WERI-Rb-1 (cell line): ENCODE results near the gene POLR2E.

Experiments
- DNase-seq: peaks from one replicate; pipeline ENCODE4 v3.0.0-alpha.2; 2020
- H3K27ac ChIP-seq: fragments of 250-450 bp; sonication (Bioruptor Pico); 2 replicates; pipeline ENCODE4 v1.5.1; 2020; ENCODE audit warnings: mild to moderate bottlenecking, moderate library complexity
- H3K27me3 ChIP-seq: fragments of 250-450 bp; sonication (Bioruptor Pico); 2 replicates; pipeline ENCODE4 v1.5.1; 2021; ENCODE audit warnings: mild to moderate bottlenecking, low read depth, moderate library complexity; ENCODE audit not compliant: insufficient read depth, severe bottlenecking
- H3K36me3 ChIP-seq: fragments of 250-450 bp; sonication (Bioruptor Pico); 2 replicates; pipeline ENCODE4 v1.5.1; 2020; ENCODE audit warnings: mild to moderate bottlenecking, moderate library complexity
- H3K4me3 ChIP-seq: 2 replicates; pipeline ENCODE4 v1.5.1; 2011; ENCODE audit warnings: low read depth, mild to moderate bottlenecking, control low read depth, low read length
- H3K9me3 ChIP-seq: fragments of 250-450 bp; sonication (Bioruptor Pico); 2 replicates; pipeline ENCODE4 v1.5.1; 2021; ENCODE audit warnings: mild to moderate bottlenecking, moderate library complexity; ENCODE audit not compliant: severe bottlenecking
- TF ChIP-seq, protein P1 (sequence below): IDR thresholded peaks from 2 replicates; pipeline ENCODE4 v1.5.1; 2011; ENCODE audit warnings: low read depth, mild to moderate bottlenecking, control low read depth, inconsistent platforms, low read length

The POLR2E gene

DNA sequence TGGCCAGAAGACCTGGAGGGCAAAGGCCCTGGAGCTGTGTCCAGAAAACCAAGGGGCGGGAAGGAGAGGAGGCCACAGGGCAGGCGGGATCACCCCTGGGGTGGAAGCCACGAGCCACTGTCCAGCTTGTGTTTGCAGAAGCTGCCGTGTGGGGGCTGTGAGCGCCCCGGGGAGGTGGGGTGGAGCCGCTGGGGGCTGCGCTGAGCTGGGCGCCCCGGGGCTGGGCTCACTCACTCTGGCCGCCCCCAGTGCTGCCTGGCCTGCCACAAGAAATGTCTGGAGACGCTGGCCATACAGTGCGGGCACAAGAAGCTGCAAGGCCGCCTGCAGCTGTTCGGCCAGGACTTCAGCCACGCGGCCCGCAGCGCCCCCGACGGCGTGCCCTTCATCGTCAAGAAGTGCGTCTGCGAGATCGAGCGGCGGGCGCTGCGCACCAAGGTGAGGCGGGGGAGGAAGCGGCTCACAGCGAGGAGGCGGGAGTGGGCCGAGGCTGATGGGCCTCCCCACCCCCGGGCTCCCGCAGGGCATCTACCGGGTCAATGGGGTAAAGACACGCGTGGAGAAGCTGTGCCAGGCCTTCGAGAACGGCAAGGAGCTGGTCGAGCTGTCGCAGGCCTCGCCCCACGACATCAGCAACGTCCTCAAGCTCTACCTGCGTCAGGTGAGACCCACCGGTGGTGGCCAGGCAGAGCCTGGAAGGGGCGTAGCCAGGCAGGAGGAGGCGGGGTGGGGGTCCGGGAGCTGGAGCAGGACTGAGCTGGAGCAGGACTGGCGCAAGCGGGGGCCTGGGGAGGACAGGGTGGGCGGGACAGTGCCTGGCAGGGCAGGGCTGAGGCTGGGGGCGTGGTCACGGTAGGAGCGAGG lies 13.6 kb downstream of the POLR2E start:
- H3K36me3 ChIP-seq, result peaks cover 19% of the 10 kb centered on the region
- DNase-seq, result no peak
- H3K27ac ChIP-seq, result no peak overlapping the region

DNA sequence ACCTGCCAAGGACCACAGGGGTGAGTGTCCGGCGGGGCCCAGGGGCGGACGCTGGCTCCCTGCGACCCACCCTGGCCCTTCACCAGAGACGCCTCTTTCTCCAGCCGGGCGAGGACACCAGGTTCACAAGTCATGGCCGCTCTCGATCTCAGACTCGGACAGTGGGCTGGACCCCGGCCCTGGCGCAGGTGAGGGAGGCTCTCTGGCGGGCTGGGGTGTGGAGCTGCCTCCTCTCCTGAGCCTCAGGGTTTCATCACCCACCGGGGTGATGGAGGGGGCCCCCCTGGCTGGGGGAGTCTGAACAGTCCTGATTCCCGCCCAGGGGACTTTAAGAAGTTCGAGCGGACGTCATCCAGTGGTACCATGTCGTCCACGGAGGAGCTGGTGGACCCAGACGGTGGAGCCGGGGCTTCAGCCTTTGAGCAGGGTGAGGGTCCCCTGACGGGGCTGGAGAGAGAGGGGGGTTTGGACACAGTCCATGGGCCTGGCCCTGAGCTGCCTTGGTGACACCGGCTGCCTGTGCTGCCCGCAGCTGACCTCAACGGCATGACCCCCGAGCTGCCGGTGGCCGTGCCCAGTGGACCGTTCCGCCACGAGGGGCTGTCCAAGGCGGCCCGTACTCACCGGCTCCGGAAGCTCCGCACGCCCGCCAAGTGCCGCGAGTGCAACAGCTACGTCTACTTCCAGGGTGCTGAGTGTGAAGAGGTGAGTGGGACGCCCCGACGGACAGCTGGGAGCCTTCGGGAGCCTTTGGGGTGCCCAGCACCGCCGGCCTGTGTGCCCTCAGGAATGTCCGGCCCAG lies 14.6 kb downstream of the POLR2E start:
- no peaks in the 10 kb centered on the region for H3K9me3 ChIP-seq
- TF ChIP-seq, protein P1, sequence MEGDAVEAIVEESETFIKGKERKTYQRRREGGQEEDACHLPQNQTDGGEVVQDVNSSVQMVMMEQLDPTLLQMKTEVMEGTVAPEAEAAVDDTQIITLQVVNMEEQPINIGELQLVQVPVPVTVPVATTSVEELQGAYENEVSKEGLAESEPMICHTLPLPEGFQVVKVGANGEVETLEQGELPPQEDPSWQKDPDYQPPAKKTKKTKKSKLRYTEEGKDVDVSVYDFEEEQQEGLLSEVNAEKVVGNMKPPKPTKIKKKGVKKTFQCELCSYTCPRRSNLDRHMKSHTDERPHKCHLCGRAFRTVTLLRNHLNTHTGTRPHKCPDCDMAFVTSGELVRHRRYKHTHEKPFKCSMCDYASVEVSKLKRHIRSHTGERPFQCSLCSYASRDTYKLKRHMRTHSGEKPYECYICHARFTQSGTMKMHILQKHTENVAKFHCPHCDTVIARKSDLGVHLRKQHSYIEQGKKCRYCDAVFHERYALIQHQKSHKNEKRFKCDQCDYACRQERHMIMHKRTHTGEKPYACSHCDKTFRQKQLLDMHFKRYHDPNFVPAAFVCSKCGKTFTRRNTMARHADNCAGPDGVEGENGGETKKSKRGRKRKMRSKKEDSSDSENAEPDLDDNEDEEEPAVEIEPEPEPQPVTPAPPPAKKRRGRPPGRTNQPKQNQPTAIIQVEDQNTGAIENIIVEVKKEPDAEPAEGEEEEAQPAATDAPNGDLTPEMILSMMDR, result no peak
- H3K36me3 ChIP-seq, result peaks cover 9% of the 10 kb centered on the region
- no peak overlapping the region for H3K4me3 ChIP-seq
- H3K27ac ChIP-seq, result no peak overlapping the region
- H3K27me3 ChIP-seq, result no peaks in the 10 kb centered on the region
- DNase-seq, result no peak

More for the DNA sequence above, 13.6 kb downstream of the POLR2E start:
- Histone ChIP-seq H3K4me3 (no peak overlapping the region), H3K27me3 (no peaks in the 10 kb centered on the region), H3K9me3 (no peaks in the 10 kb centered on the region)
- TF ChIP-seq, protein P1, result no peak

DNA sequence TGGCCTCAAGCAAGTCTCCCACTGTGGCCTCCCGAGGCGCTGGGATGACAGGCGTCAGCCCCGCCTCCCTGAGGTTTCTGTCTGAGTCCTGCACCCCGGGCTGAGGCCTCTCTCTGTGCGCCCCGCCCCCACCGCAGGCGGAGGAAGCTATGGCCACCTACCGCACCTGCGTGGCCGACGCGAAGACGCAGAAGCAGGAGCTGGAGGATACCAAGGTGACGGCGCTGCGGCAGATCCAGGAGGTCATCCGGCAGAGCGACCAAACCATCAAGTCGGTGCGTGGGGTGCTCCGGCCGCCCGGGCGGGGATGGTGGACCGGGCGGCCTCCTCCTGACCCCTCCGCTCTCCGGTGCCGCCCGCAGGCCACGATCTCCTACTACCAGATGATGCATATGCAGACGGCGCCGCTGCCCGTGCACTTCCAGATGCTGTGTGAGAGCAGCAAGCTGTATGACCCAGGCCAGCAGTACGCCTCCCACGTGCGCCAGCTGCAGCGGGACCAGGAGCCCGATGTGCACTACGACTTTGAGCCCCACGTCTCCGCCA lies 15.5 kb downstream of the POLR2E start:
- no peaks in the 10 kb centered on the region for H3K9me3 ChIP-seq
- TF ChIP-seq, protein P1, result no peak
- H3K27ac ChIP-seq, result no peak overlapping the region
- H3K27me3 ChIP-seq, result no peaks in the 10 kb centered on the region
- H3K4me3 ChIP-seq, result no peak overlapping the region
- H3K36me3 ChIP-seq, result peaks cover 8% of the 10 kb centered on the region
- DNase-seq, result no peak

DNA sequence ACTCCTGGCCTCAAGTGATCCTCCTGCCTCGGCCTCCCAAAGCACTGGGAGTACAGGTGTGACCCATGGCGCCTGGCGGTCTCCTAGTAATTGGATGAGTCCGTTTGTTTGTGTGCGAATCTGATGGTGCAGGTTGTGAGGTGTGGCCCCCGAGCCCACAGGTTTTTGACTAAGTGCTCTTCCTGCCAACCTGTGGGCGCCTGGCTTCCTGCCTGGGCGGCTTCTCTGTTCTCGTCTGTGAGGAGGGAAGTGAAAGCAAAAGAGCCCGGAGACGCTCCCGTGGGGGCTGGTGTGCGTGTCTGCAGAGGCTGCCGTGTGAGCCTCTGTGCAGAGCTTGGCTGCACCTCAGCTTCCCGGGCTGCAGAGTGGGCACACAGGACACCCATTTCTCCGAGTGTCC lies 18.2 kb downstream of the POLR2E start:
- H3K4me3 ChIP-seq, result no peak overlapping the region
- H3K36me3 ChIP-seq, result no peaks in the 10 kb centered on the region; the same call in 1 of the 2 replicates
- TF ChIP-seq, protein P1, result no peak
- no peaks in the 10 kb centered on the region for H3K9me3 ChIP-seq
- DNase-seq, result no peak
- no peaks in the 10 kb centered on the region for H3K27me3 ChIP-seq
- H3K27ac ChIP-seq, result no peak overlapping the region

DNA sequence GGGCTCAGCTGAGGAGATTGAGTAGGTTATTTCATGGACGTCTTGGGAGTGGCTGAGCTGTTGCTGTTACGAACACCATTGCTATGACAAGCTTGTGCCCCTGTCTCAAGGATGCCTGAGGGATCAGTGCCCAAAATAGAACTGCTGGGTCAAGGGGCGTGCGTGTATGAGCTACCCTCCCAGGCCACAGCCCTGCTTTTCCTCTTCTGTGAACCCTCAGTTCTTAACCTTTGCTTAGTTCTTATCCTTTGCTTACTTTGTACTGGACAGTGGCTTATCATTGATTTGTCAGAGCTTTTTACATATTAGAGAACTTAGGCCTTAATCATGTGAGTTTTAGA lies 19.2 kb downstream of the POLR2E start:
- Histone ChIP-seq H3K27me3 (no peaks in the 10 kb centered on the region), H3K36me3 (no peaks in the 10 kb centered on the region; the same call in 1 of the 2 replicates), H3K9me3 (no peaks in the 10 kb centered on the region), H3K4me3 (no peak overlapping the region), H3K27ac (no peak overlapping the region)
- TF ChIP-seq, protein P1, result no peak
- no peak for DNase-seq
